NB4 (cell line): Measurements from ENCODE around the gene TENT4B.

ENCODE experiments used
- CTCF ChIP-seq: IDR thresholded peaks from one replicate; pipeline ENCODE4 v1.5.1; 2012; ENCODE audit warnings: low read depth, low read length
- MYC ChIP-seq: IDR thresholded peaks from 2 replicates; pipeline ENCODE4 v1.6.1; 2011; ENCODE audit warnings: low read depth, low read length
- POLR2A ChIP-seq: IDR thresholded peaks from 2 replicates; pipeline ENCODE4 v1.6.1; 2011; ENCODE audit warnings: mild to moderate bottlenecking; ENCODE audit not compliant: insufficient read length; ENCODE audit errors: extremely low read depth

GRCh38 chr16:50261707-50262235, 108.7 kb downstream of the TENT4B start:
- TF ChIP-seq CTCF (no peak), POLR2A (no peak), MYC (no peak)
